Esophagus muscularis mucosa (tissue), 4 donors: ENCODE data around the gene SMG6. TPM values are rescaled to one million over a fixed set of nuclear protein-coding genes. Genes with fewer than 3 reads are reported as not detected.

Experiments
- DNase-seq: peaks from one replicate; pipeline ENCODE4 v3.0.0-alpha.2; 2017; ENCODE audit errors: extremely low spot score
- H3K27ac ChIP-seq, 4 donors: fragments of 200-600 bp; sonication (generic); replicated peaks in 1 of 4; 1 replicate in 3 of 4; 2 replicates in 1 of 4; pipeline ENCODE4 v1.5.1; 2016 to 2019; ENCODE audit warnings: mild to moderate bottlenecking in 1 of 4
- H3K27me3 ChIP-seq, 4 donors: fragments of 200-600 bp; sonication (generic); one replicate each; pipeline versions ENCODE4 v1.5.1 to v1.6.0; 2016 to 2019
- H3K36me3 ChIP-seq, 4 donors: fragments of 200-600 bp; sonication (generic); one replicate each; pipeline ENCODE4 v1.5.1; 2016 to 2019
- H3K4me1 ChIP-seq, 4 donors: fragments of 200-600 bp; sonication (generic); one replicate each; pipeline ENCODE4 v1.5.1; 2016 to 2019
- H3K4me3 ChIP-seq, 4 donors: fragments of 200-600 bp; sonication (generic); 1 replicate in 2 of 4; 2 replicates in 2 of 4; pipeline ENCODE4 v1.5.1; 2016 to 2019; ENCODE audit warnings: mild to moderate bottlenecking in 4 of 4, moderate library complexity in 1 of 4
- H3K9me3 ChIP-seq, 4 donors: fragments of 200-600 bp; sonication (generic); 1 replicate in 3 of 4; 2 replicates in 1 of 4; pipeline ENCODE4 v1.5.1; 2016 to 2019
- CTCF ChIP-seq, 3 experiments: fragments of 200-600 bp in 2 of 3; fragments of 450-650 bp in 1 of 3; sonication (generic) in 2 of 3; IDR thresholded peaks; one replicate each; pipeline ENCODE4 v1.5.1; 2017 to 2019; ENCODE audit warnings: antibody characterized with exemption in 3 of 3, mild to moderate bottlenecking in 2 of 3, moderate library complexity in 1 of 3
- EP300 ChIP-seq: sonication (generic); formaldehyde crosslinking; IDR thresholded peaks from one replicate; pipeline ENCODE4 v1.6.1; 2017; ENCODE audit warnings: antibody characterized with exemption
- POLR2A ChIP-seq: fragments of 450-650 bp; IDR thresholded peaks from one replicate; pipeline ENCODE4 v1.6.1; 2017; ENCODE audit warnings: antibody characterized with exemption, moderate library complexity, mild to moderate bottlenecking, low read depth
- POLR2AphosphoS5 ChIP-seq, 2 donors: sonication (generic); formaldehyde crosslinking; IDR thresholded peaks; one replicate each; pipeline ENCODE4 v1.6.1; 2017; ENCODE audit warnings: antibody characterized with exemption in 2 of 2
- WGBS: methylation state at CpG from one replicate; pipeline ENCODE4 v1.1.5; 2018; 5-methylcytosine and 5-hydroxymethylcytosine counted together
- intact Hi-C: fragments of 100-400 bp; cut with DNase I; formaldehyde crosslinking; loops from one replicate; pipeline ENCODE4 v1.15.1; 2023
- total RNA-seq, 4 donors: library from RNA; depleted of rRNA; stranded (reverse); fragments of >200 nt; gene quantifications; one replicate each; pipeline versions ENCODE4 v1.1.0 to v1.2.1, GENCODE V29; 2016

The SMG6 gene
- total RNA-seq, 4 donors from 2014 or later: 38.2 to 67.7 (median 47.7) TPM

- Histone ChIP-seq H3K27me3 (no peaks in the 10 kb centered on the region), H3K4me1 (peaks cover 33 to 54% (median 39%) of the 10 kb centered on the region in 4 donors), H3K4me3 (no peak overlapping the region), H3K9me3 (no peaks in the 10 kb centered on the region), H3K27ac (no peak overlapping the region), H3K36me3 (peaks cover 0 to 12% (median 0%) of the 10 kb centered on the region in 4 donors)
- intact Hi-C loops: no loop called here
- DNase-seq: no peak
- 76% methylated on average over 6 of the region's 6 CpGs for WGBS
- no peak for TF ChIP-seq POLR2A
- no peak for TF ChIP-seq POLR2AphosphoS5 (IDR thresholded peaks at IDR 0.05)
- no peak for TF ChIP-seq EP300
- no peak for TF ChIP-seq CTCF (IDR thresholded peaks at IDR 0.05)
Observed at GRCh38 chr17:2227025-2227699, 76.4 kb downstream of the SMG6 start.

- Histone ChIP-seq H3K9me3 (no peaks in the 10 kb centered on the region), H3K27ac (peak overlapping the region; percentile 28 to 38 (median 37)), H3K36me3 (peaks cover 0 to 16% (median 3%) of the 10 kb centered on the region in 4 donors), H3K27me3 (no peaks in the 10 kb centered on the region), H3K4me1 (peaks cover 18 to 26% (median 22%) of the 10 kb centered on the region in 4 donors), H3K4me3 (no peak overlapping the region)
- intact Hi-C loops: no loop called here
- no peak for DNase-seq
- TF ChIP-seq POLR2A: no peak
- TF ChIP-seq CTCF (IDR thresholded peaks at IDR 0.05): no peak
- TF ChIP-seq EP300: no peak
- no peak for TF ChIP-seq POLR2AphosphoS5 (IDR thresholded peaks at IDR 0.05)
Observed at GRCh38 chr17:2223617-2223927, 80.0 kb downstream of the SMG6 start.

- no peak for TF ChIP-seq CTCF (IDR thresholded peaks at IDR 0.05)
- TF ChIP-seq EP300: no peak
- peak; percentile 36 to 55 for TF ChIP-seq POLR2AphosphoS5 (IDR thresholded peaks at IDR 0.05)
- Histone ChIP-seq H3K9me3 (no peaks in the 10 kb centered on the region), H3K27me3 (no peaks in the 10 kb centered on the region), H3K4me3 (no peak overlapping the region), H3K36me3 (peaks cover 0 to 15% (median 3%) of the 10 kb centered on the region in 4 donors), H3K27ac (peak overlapping the region; percentile 28 to 38 (median 37)), H3K4me1 (peaks cover 18 to 24% (median 22%) of the 10 kb centered on the region in 4 donors)
- intact Hi-C loops: no loop called here
- no peak for DNase-seq
- WGBS: 35% methylated on average over 10 of the region's 10 CpGs
Observed at GRCh38 chr17:2222901-2223616, 80.5 kb downstream of the SMG6 start.

GRCh38 chr17:2222301-2222700 is 81.3 kb downstream of the SMG6 start:
- no peaks in the 10 kb centered on the region for H3K9me3 ChIP-seq
- DNase-seq: no peak
- TF ChIP-seq POLR2AphosphoS5 (IDR thresholded peaks at IDR 0.05) (no peak), POLR2A (no peak), EP300 (no peak), CTCF (IDR thresholded peaks at IDR 0.05) (no peak)
- no peaks in the 10 kb centered on the region for H3K27me3 ChIP-seq
- H3K4me1 ChIP-seq: peaks cover 18 to 24% (median 22%) of the 10 kb centered on the region in 4 donors
- 63% methylated on average over 5 of the region's 5 CpGs for WGBS
- no peak overlapping the region for H3K4me3 ChIP-seq
- H3K27ac ChIP-seq: peak overlapping the region; percentile 28 to 38 (median 37)
- peaks cover 0 to 15% (median 3%) of the 10 kb centered on the region in 4 donors for H3K36me3 ChIP-seq
- intact Hi-C loops: no loop called here
